RPMI8226 (cell line): ENCODE measurements around the gene DYRK2.
A peak's percentile ranks its signal among the peaks of the same experiment; 100 is the strongest.

ENCODE experiments used
- DNase-seq: peaks from one replicate; pipeline ENCODE4 v3.0.0-alpha.2; 2015

DYRK2 gene

GRCh38 chr12:67648521-67649260 is at the start of gene DYRK2:
DYRK2 (plus strand) TSS chr12:67648745; CDS start chr12:67649134, 389 bp downstream.
- DNase-seq, result peak; percentile 88

GRCh38 chr12:67599691-67600090 is 48.9 kb upstream of the DYRK2 start:
- DNase-seq, result no peak

GRCh38 chr12:67601126-67601525 is 47.4 kb upstream of the DYRK2 start:
- DNase-seq, result no peak

- no peak for DNase-seq
Observed at GRCh38 chr12:67609226-67609870, 39.2 kb upstream of the DYRK2 start.

GRCh38 chr12:67613040-67613439 is 35.5 kb upstream of the DYRK2 start:
- DNase-seq, result no peak

- no peak for DNase-seq
Observed at GRCh38 chr12:67617629-67618028, 30.9 kb upstream of the DYRK2 start.

- no peak for DNase-seq
Observed at GRCh38 chr12:67618303-67618702, 30.2 kb upstream of the DYRK2 start.

GRCh38 chr12:67621112-67621511 is 27.4 kb upstream of the DYRK2 start:
- DNase-seq, result no peak

- DNase-seq, result no peak
Observed at GRCh38 chr12:67621926-67622325, 26.6 kb upstream of the DYRK2 start.

- no peak for DNase-seq
Observed at GRCh38 chr12:67623259-67623658, 25.3 kb upstream of the DYRK2 start.

GRCh38 chr12:67624355-67624754 is 24.2 kb upstream of the DYRK2 start:
- no peak for DNase-seq

- DNase-seq, result no peak
Observed at GRCh38 chr12:67625004-67625403, 23.5 kb upstream of the DYRK2 start.

GRCh38 chr12:67626156-67626555 is 22.4 kb upstream of the DYRK2 start:
- DNase-seq, result no peak

GRCh38 chr12:67630373-67631088 is 18.0 kb upstream of the DYRK2 start:
- peak; percentile 70 for DNase-seq

- DNase-seq, result no peak
Observed at GRCh38 chr12:67632005-67632404, 16.5 kb upstream of the DYRK2 start.

GRCh38 chr12:67633024-67633610 is 15.4 kb upstream of the DYRK2 start:
- no peak for DNase-seq

GRCh38 chr12:67633708-67634107 is 14.8 kb upstream of the DYRK2 start:
- peak; percentile 80 for DNase-seq

GRCh38 chr12:67634303-67634761 is 14.2 kb upstream of the DYRK2 start:
- DNase-seq, result no peak

GRCh38 chr12:67637718-67638117 is 10.8 kb upstream of the DYRK2 start:
- no peak for DNase-seq

- DNase-seq, result no peak
Observed at GRCh38 chr12:67638694-67639093, 9.9 kb upstream of the DYRK2 start.

GRCh38 chr12:67640863-67641262 is 7.7 kb upstream of the DYRK2 start:
- no peak for DNase-seq

GRCh38 chr12:67645126-67645525 is 3.4 kb upstream of the DYRK2 start:
- DNase-seq, result no peak

- DNase-seq, result no peak
Observed at GRCh38 chr12:67645601-67646000, 2.9 kb upstream of the DYRK2 start.
